GM18498 (cell line): ENCODE measurements around the gene TRAM2.
A peak's percentile ranks its signal among the peaks of the same experiment; 100 is the strongest.

Experiments used
- ATAC-seq: cut with Tn5 transposase; IDR thresholded peaks from one replicate; pipeline ENCODE4 v1.9.1; 2021; ENCODE audit warnings: mild to moderate bottlenecking, moderate library complexity; ENCODE audit not compliant: unreplicated experiment

The TRAM2 gene, protein sequence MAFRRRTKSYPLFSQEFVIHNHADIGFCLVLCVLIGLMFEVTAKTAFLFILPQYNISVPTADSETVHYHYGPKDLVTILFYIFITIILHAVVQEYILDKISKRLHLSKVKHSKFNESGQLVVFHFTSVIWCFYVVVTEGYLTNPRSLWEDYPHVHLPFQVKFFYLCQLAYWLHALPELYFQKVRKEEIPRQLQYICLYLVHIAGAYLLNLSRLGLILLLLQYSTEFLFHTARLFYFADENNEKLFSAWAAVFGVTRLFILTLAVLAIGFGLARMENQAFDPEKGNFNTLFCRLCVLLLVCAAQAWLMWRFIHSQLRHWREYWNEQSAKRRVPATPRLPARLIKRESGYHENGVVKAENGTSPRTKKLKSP

DNA sequence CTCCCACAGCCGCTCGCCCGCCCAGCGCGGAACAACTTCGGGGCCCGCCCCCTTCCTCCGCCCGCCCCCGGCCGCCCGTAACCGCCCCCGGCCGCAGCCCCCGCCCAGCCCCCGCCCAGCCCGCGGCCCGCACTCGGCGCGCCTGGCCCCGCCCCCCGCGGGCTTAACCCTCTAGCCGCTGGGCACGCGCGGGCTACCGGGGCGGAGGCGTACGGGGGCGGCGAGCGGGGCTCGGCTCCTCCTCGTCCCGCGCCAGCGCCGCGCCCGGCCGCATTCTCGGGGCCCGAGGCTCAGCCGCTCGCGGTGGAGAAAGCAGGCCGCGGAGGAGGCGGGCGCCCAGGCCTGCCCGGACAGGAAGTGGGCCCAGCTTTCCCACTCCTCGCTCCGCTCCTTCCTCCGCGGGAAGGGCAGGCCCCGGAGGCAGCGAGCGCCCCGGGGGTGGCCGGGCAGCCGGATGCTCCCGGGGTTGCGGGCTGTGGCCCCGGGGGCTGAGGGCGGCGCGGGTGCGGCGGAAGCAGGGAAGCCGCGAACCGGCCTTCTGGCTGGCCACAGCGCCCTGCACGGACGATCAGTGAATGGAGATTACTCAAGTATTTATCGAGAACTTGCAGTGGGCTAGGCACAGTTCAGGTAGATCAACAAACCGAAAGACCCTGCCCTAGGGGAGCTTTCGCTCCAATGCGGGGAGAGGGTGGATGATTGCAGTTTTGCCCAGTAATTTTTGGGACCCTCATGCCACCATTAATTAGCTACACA lies at the start of gene TRAM2:
Gene TRAM2 (minus strand): TSS at position 39 of the 756 bp plus-strand sequence. CDS start 145 bp downstream, outside the sequence.
- peak; percentile 63 for ATAC-seq

DNA sequence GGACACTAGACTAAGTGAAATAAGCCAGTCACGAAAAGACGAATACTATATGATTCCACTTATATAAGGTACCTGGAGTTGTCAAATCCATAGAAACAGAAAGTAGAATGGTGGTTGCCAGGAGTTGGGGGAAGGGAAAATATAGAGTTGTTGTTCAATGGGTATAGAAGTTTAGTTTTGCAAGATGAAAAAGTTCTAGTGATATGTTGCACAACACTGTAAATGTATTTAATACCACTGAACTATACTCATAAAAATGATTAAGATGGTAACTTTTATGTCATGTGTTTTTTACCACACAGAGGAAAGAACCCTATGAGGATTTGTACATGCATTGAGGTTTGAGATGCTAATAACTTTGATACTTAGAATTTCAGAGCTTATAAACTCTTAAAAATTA lies 46.0 kb upstream of the TRAM2 start:
- no peak for ATAC-seq

- ATAC-seq, result no peak
Observed at GRCh38 chr6:52621631-52622030, 44.8 kb upstream of the TRAM2 start.

DNA sequence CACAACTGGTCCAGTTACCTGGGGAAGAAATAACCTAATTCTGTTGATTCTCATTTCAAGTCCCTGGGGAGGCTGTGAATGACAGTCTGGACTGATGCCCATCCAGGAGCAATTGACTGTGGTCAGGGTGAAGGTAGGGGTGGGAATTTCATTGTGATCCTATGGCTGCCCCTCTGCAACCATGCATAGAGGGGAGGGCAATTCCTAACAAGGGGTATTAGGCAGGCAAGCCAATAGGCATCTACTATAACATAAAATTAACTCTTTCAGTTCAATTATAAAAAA lies 44.0 kb upstream of the TRAM2 start:
- ATAC-seq, result no peak

DNA sequence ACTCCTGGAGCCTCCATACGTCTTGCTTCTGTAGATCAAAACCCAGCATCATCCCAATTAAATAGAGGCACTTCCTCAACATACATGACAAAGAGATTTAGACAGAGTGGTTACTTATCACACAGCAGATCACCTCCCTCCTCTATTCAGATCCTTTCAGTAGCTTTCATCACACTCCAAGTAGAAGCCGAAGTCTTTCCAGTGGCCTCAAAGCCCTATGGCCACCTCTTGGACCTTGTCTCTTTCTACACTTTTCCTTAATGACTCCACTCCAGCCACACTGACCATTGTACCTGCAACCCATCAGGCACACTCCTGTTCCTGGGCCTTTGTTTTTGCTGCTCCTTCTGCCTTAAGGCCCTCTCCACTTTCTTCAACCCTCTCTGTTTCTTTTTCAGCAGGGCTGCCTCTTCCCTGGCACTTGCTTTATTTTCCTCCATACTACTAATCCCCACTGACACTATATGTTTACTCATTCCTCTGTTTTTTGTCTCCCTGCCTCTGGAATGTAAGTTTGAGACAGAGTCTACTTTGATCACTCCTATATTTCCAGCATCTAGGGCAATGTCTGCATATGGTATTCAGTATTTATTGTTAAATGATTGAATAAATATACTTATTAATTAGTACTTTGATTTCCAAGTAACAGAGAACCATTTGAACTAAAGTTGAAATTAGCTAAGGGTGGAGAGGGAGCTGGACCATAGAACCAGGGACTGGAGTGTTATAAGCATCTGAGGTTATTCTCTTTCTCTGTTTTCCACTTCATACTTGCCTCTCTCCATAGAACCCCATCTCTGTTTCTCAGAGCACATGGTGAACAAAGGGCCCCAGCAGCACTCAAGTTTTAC lies 43.4 kb upstream of the TRAM2 start:
- ATAC-seq, result no peak

GRCh38 chr6:52617087-52617486 lies 40.2 kb upstream of the TRAM2 start:
- no peak for ATAC-seq

GRCh38 chr6:52616059-52616690 lies 39.3 kb upstream of the TRAM2 start:
- no peak for ATAC-seq

GRCh38 chr6:52612336-52613054 lies 35.6 kb upstream of the TRAM2 start:
- no peak for ATAC-seq

GRCh38 chr6:52611833-52612232 lies 35.0 kb upstream of the TRAM2 start:
- ATAC-seq, result no peak

DNA sequence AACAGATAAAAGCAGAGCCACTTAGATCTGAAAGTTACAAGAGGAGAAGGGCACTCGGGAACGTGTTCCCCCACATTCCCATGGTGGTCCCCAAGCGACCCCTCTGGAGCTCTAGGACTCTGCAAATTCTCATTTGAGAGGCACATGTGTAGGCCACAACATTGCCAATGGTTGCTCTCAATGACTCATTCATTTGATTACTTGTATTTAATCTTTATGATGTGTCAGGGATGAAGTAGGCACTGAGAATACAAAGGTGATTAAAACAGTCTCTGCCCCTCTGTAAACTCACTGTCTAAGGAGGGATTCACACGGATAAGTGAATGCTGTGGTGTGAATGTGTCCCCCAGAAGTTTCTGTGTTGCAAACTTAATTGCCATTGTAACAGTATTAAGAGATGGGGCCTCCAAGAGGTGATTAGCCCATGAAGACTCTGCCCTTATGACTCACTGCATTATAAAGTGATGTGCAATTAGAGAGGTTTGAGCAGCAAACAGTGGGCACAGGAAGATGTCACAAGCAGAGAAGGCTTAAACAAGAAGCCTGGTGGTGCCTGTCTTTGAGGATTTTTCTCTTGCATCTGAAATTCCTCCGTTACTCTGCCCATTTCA lies 34.0 kb upstream of the TRAM2 start:
- no peak for ATAC-seq

- no peak for ATAC-seq
Observed at GRCh38 chr6:52610011-52610410, 33.2 kb upstream of the TRAM2 start.

GRCh38 chr6:52605610-52606185 lies 28.8 kb upstream of the TRAM2 start:
- ATAC-seq, result no peak

GRCh38 chr6:52603000-52603795 lies 26.3 kb upstream of the TRAM2 start:
- ATAC-seq, result no peak

GRCh38 chr6:52598824-52599190 lies 21.9 kb upstream of the TRAM2 start:
- ATAC-seq, result no peak

GRCh38 chr6:52598123-52598823 lies 21.4 kb upstream of the TRAM2 start:
- ATAC-seq, result no peak

DNA sequence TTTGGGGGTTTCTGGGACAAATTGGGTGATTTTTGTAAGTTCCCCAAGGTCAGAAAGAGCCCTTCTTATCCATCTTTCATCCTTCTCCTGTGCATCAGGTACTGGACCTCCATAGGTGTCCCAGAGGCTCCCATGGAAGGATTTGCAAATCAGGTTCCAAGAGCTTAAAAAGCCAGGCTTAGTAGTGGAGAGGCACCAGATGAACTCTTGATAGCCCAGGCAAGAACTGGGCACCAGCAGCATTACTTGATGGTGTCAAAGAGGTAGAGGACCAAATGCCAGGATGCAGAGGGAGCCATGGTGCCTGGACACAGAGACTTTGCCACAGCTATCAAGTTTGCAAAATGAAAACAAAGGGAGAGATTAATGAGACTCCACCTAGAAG lies 20.9 kb upstream of the TRAM2 start:
- ATAC-seq, result no peak

GRCh38 chr6:52596371-52597028 lies 19.6 kb upstream of the TRAM2 start:
- no peak for ATAC-seq

DNA sequence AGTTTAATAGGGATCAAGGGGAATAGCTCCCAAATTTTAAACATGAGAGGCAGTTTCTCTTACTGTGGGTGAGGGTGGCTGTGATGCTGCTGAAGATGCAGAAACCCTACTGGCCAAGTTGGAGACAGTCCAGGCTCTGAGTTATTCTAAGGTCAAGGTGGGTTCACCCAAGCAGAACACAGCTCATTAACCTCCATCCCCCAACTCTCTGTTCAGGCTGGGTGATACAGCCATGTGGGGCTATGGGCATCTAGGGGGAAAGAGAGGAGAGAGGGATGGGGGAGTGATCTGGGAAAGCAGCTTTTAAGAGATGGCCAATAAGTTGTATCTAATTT lies 18.9 kb upstream of the TRAM2 start:
- ATAC-seq, result peak; percentile 69
